Measurements from ENCODE around the gene NFIA. TPM values are rescaled to one million over a fixed set of nuclear protein-coding genes. Genes with fewer than 3 reads are reported as not detected.
A peak's percentile ranks its signal among the peaks of the same experiment; 100 is the strongest.
"Not testable (repeated sequence)": the region's sequence is repeated elsewhere in the genome, so short reads cannot be mapped to it uniquely, and the experiment has no call there.

NFIA gene
- total RNA-seq, 8 experiments from 2014 or later: 1.0 to 57.6 (median 9.2) TPM

DNA sequence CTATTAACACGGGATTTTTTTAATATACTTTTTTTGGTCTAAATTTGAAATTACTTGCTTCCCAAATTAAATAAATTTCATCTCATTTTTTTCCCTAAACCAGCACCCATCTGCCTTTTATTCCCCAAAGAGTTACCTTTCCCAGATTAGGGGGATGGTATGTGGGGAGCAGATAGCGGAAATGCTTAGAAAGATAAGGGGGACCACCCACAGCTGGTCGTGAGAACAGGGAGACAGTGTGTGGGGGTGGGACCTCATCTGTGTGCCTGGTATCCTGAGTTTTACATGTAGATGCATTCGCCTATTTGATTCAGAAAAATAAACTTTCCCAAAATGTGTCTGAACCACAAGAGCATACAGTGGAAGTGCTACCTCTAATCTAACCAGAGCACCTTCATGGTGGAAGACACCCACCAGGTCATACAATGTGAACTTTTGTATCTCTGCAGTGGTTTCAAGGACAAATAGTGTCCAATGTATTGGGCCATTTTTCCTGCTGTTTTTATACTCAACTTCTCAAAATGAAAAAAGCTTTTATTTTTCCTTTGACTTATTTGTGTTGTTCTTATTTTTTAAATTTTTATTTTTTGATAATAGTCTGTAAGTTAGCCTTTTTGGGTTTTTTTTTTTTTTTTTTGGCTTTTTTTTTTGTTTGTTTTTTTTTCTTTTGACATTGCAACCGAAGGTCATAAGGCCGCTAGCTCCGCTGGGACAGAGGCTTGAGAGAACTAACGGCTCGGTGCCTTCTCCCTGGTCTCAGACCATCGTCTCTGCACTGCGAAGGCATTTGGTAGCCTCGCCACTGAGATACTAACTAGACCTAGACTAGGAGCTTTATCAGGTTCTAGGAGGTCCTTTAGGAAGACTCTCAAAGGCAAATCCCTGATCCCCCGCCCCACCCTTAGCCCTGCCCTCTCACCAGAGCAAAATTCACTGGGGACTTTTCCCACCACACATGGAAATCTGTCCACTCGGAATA is 379.3 kb downstream of the NFIA start:
- WGBS, 10 experiments: 67 to 87% (median 79%) methylated on average over 4 to 14 of the region's 14 CpGs
- H3K27ac ChIP-seq: no peak overlapping the region
- in situ Hi-C loops (cut with MboI; ENCODE audit: low pct_unique_long_range_greater_than_20kb in 2 of 9, low sequenced_read_pairs in 9 of 9, unreplicated experiment in 9 of 9): loop anchor here in 1 of 9 experiments (25.0 kb wide), 1 partner anchor 176 kb away; no protein-coding TSS in a partner anchor
- H3K4me3 ChIP-seq: no peak overlapping the region
- ATAC-seq (replicated peaks in 6 of 8): no peak
- peaks cover 2 to 33% of the 10 kb centered on the region in 2 donors for H3K4me1 ChIP-seq (replicated peaks in 1 of 2)

- Histone ChIP-seq H3K4me3 (no peak overlapping the region), H3K4me1 (replicated peaks in 1 of 2) (peaks cover 2 to 33% of the 10 kb centered on the region in 2 donors), H3K27ac (no peak overlapping the region)
- in situ Hi-C loops (cut with MboI; ENCODE audit: low pct_unique_long_range_greater_than_20kb in 2 of 9, low sequenced_read_pairs in 9 of 9, unreplicated experiment in 9 of 9): loop anchor here in 1 of 9 experiments (25.0 kb wide), 1 partner anchor 175 kb away; no protein-coding TSS in a partner anchor
- ATAC-seq (replicated peaks in 6 of 8): peak in 2 of 8 experiments; percentile 25 to 68
- WGBS, 10 experiments: 70 to 100% (median 85%) methylated on average over 1 of the region's 1 CpG; no CpG with 5 or more reads in 4 of the 10 experiments
Measured at GRCh38 chr1:61462628-61463027, 380.3 kb downstream of the NFIA start.

GRCh38 chr1:61463220-61463619 is 380.9 kb downstream of the NFIA start:
- Histone ChIP-seq H3K4me3 (no peak overlapping the region), H3K4me1 (replicated peaks in 1 of 2) (peaks cover 2 to 33% of the 10 kb centered on the region in 2 donors), H3K27ac (no peak overlapping the region)
- in situ Hi-C loops (cut with MboI; ENCODE audit: low pct_unique_long_range_greater_than_20kb in 2 of 9, low sequenced_read_pairs in 9 of 9, unreplicated experiment in 9 of 9): loop anchor here in 1 of 9 experiments (25.0 kb wide), 1 partner anchor 174 kb away; no protein-coding TSS in a partner anchor
- 60 to 96% (median 85%) methylated on average over 1 to 4 of the region's 4 CpGs; no CpG with 5 or more reads in 5 of the 10 experiments for WGBS, 10 experiments
- no peak for ATAC-seq (replicated peaks in 6 of 8)

DNA sequence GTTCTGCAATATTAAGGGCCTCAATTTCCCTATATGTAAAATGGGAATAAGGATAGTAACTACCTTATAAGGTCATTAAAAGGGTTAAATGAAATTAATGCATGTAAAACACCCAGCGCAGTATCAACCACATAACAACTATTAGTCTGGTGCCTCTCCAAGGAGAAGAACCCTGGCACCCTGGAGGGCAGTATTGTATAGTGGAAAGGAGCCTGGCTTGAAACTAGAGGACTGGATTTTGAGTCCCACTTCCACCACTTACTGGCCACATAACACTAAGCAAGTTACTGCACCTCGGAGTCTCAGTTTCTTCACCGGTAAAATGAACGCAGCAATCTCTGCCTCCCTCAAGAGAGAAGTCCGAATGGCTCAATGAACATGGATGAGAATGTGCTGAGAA is 385.5 kb downstream of the NFIA start:
- not testable (repeated sequence) for H3K4me1 ChIP-seq (replicated peaks in 1 of 2); H3K4me3 ChIP-seq; H3K27ac ChIP-seq; ATAC-seq (replicated peaks in 6 of 8)
- WGBS, 10 experiments: 60 to 100% (median 94%) methylated on average over 1 to 5 of the region's 5 CpGs; no CpG with 5 or more reads in 7 of the 10 experiments
- in situ Hi-C loops (cut with MboI; ENCODE audit: low pct_unique_long_range_greater_than_20kb in 2 of 9, low sequenced_read_pairs in 9 of 9, unreplicated experiment in 9 of 9): loop anchor here in 1 of 9 experiments (25.0 kb wide), 1 partner anchor 169 kb away; no protein-coding TSS in a partner anchor

DNA sequence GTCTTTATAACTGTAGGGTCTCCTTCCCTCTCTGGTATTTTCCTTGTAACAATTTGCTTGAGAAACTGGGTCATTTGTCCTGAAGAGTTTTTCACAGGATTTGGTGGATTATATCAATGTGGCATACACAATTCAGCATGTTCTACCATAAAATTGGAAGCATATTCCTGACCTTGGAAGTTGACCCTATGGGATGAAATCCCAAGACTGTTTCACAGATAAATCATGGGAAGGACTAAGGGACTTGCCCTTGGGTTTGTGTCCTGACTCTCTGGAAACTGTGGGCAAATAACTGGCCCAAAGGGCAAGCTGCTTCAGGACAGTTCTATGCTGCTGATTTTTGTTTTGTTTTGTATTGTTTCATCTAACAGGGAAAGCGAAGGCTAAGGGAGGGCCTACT is 387.0 kb downstream of the NFIA start:
- 78 to 100% (median 91%) methylated on average over 1 of the region's 1 CpG; no CpG with 5 or more reads in 3 of the 10 experiments for WGBS, 10 experiments
- in situ Hi-C loops (cut with MboI; ENCODE audit: low pct_unique_long_range_greater_than_20kb in 2 of 9, low sequenced_read_pairs in 9 of 9, unreplicated experiment in 9 of 9): loop anchor here in 1 of 9 experiments (25.0 kb wide), 1 partner anchor 168 kb away; no protein-coding TSS in a partner anchor

DNA sequence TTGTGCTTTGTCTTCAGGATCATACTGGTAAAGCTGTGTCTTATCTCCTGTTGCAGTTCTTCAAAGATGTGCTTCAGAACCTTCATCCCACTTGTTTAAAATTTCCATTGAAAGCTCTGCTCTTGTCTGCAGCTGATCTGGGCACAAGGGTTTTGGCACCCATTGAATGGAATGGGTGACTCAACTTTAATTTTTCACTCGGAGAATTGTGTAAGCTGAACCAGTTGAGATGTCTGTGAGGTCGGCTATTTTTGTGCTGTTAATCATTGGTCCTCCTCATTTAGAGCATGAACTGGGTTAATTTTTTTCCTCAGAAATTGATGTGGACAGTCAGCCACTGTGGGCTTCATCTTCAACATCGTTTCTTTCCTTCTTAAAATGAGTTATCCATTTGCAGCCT is 390.5 kb downstream of the NFIA start:
- H3K4me3 ChIP-seq: no peak overlapping the region
- H3K4me1 ChIP-seq (replicated peaks in 1 of 2): peaks cover 9 to 12% of the 10 kb centered on the region in 2 donors
- WGBS, 10 experiments: 0 to 100% (median 55%) methylated on average over 1 to 3 of the region's 3 CpGs; no CpG with 5 or more reads in 2 of the 10 experiments
- ATAC-seq (replicated peaks in 6 of 8): no peak
- no peak overlapping the region for H3K27ac ChIP-seq
- in situ Hi-C loops (cut with MboI; ENCODE audit: low pct_unique_long_range_greater_than_20kb in 2 of 9, low sequenced_read_pairs in 9 of 9, unreplicated experiment in 9 of 9): loop anchor here in 1 of 9 experiments (25.0 kb wide), 1 partner anchor 164 kb away; no protein-coding TSS in a partner anchor

More for the DNA sequence above, 387.0 kb downstream of the NFIA start:
- ATAC-seq (replicated peaks in 6 of 8): no peak
- H3K4me3 ChIP-seq: no peak overlapping the region
- H3K4me1 ChIP-seq (replicated peaks in 1 of 2): peaks cover 6 to 8% of the 10 kb centered on the region in 2 donors
- no peak overlapping the region for H3K27ac ChIP-seq

DNA sequence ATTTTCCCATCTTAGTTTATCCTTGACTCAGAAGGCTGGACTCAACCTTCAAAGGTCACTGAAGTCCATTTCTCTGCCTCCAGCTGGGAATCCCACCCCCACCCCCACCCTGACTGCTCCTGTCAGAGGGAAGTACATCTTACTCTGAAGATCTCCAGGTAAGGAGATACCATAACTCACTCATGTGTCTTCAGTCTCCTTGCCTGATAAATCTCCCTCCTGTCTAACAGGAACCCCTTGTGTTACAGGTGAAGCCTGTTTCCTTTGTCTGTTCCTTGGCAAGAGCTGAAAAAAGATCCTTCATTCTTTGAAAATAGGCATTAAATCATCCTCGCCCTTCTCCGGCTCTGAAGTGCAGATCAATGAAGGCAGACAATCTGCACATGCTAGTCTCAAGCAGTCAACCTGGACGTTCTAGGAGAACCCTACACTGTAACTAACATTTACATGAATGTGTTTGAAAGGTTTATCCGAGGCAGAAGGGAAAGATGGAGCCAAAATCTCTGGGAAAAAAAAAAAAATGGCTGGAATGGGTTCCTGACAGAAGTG is 392.0 kb downstream of the NFIA start:
- in situ Hi-C loops (cut with MboI; ENCODE audit: low pct_unique_long_range_greater_than_20kb in 2 of 9, low sequenced_read_pairs in 9 of 9, unreplicated experiment in 9 of 9): loop anchor here in 1 of 9 experiments (25.0 kb wide), 1 partner anchor 163 kb away; no protein-coding TSS in a partner anchor
- ATAC-seq (replicated peaks in 6 of 8): peak in 4 of 8 experiments; percentile 16 to 68 (median 58)
- H3K4me1 ChIP-seq (replicated peaks in 1 of 2): peaks cover 9 to 12% of the 10 kb centered on the region in 2 donors
- H3K4me3 ChIP-seq: no peak overlapping the region
- no peak overlapping the region for H3K27ac ChIP-seq
- WGBS, 10 experiments: 39 to 90% (median 68%) methylated on average over 1 to 4 of the region's 4 CpGs; no CpG with 5 or more reads in 3 of the 10 experiments

- peaks cover 9 to 12% of the 10 kb centered on the region in 2 donors for H3K4me1 ChIP-seq (replicated peaks in 1 of 2)
- in situ Hi-C loops (cut with MboI; ENCODE audit: low pct_unique_long_range_greater_than_20kb in 2 of 9, low sequenced_read_pairs in 9 of 9, unreplicated experiment in 9 of 9): loop anchor here in 1 of 9 experiments (25.0 kb wide), 1 partner anchor 162 kb away; no protein-coding TSS in a partner anchor
- ATAC-seq (replicated peaks in 6 of 8): no peak
- H3K4me3 ChIP-seq: no peak overlapping the region
- 0 to 86% (median 65%) methylated on average over 1 to 3 of the region's 3 CpGs for WGBS, 10 experiments
- H3K27ac ChIP-seq: no peak overlapping the region
Measured at GRCh38 chr1:61474963-61475362, 392.6 kb downstream of the NFIA start.

DNA sequence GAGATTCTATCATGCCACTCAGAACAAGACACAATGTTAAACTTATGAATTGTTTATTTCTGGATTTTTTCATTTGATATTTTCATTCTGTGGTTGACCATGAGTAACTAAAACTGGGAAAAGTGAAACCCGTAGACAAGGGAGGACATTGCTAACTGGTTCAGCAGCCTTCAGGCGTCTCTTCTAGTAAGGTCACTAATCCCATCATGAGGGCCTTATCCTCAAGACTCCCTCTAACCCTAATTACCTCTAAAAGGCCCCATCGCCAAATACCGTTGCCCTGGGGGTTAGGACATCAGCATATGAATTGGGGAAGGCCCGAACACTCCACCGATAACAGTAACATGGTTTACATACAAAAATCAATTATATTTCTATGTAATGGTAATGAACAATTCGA is 394.9 kb downstream of the NFIA start:
- H3K4me3 ChIP-seq: no peak overlapping the region
- peaks cover 13 to 20% of the 10 kb centered on the region in 2 donors for H3K4me1 ChIP-seq (replicated peaks in 1 of 2)
- H3K27ac ChIP-seq: no peak overlapping the region
- WGBS, 10 experiments: 16 to 76% (median 43%) methylated on average over 2 to 7 of the region's 7 CpGs
- in situ Hi-C loops (cut with MboI; ENCODE audit: low pct_unique_long_range_greater_than_20kb in 2 of 9, low sequenced_read_pairs in 9 of 9, unreplicated experiment in 9 of 9): no loop called here
- ATAC-seq (replicated peaks in 6 of 8): no peak

DNA sequence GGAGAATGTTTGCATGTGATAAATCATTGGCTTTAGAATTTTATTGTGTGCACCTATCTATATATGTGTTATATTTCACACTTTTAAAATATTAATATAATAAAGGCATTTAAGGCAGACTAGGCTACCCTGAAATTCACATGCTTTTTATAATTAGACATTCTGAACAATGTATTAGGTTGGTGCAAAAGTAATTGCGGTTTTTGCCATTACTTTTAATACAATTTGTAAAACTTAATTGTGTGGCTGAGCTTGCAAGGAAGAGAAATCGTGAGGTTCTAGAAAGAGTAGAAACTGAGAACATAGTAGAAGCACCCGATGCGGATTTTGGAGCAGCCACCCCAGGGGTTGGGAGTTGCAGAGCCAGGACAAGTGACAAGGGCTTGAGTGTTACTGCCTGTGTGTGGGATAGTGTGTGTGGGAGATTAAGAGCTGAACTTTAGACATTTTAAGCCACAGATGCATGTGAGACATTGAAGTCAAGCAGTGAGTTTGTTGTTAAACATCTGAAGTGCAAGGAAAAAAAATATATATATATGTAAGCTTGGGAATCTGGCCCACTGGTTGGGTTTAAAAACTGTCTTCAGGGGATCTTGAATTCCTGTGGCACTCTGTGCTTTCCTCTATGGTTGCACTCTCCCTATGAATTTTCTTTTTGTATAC is 398.0 kb downstream of the NFIA start:
- Histone ChIP-seq H3K4me1 (replicated peaks in 1 of 2) (peaks cover 5 to 10% of the 10 kb centered on the region in 2 donors), H3K4me3 (no peak overlapping the region), H3K27ac (no peak overlapping the region)
- in situ Hi-C loops (cut with MboI; ENCODE audit: low pct_unique_long_range_greater_than_20kb in 2 of 9, low sequenced_read_pairs in 9 of 9, unreplicated experiment in 9 of 9): no loop called here
- ATAC-seq (replicated peaks in 6 of 8): no peak
- 37 to 94% (median 77%) methylated on average over 2 to 4 of the region's 4 CpGs for WGBS, 10 experiments

GRCh38 chr1:61481315-61481715 is 399.0 kb downstream of the NFIA start:
- ATAC-seq (replicated peaks in 6 of 8): peak in 2 of 8 experiments; percentile 38 to 56
- in situ Hi-C loops (cut with MboI; ENCODE audit: low pct_unique_long_range_greater_than_20kb in 2 of 9, low sequenced_read_pairs in 9 of 9, unreplicated experiment in 9 of 9): no loop called here
- H3K4me1 ChIP-seq (replicated peaks in 1 of 2): peaks cover 5 to 10% of the 10 kb centered on the region in 2 donors
- no peak overlapping the region for H3K4me3 ChIP-seq
- H3K27ac ChIP-seq: no peak overlapping the region
- 0 to 75% (median 63%) methylated on average over 1 to 3 of the region's 3 CpGs; no CpG with 5 or more reads in 2 of the 10 experiments for WGBS, 10 experiments

DNA sequence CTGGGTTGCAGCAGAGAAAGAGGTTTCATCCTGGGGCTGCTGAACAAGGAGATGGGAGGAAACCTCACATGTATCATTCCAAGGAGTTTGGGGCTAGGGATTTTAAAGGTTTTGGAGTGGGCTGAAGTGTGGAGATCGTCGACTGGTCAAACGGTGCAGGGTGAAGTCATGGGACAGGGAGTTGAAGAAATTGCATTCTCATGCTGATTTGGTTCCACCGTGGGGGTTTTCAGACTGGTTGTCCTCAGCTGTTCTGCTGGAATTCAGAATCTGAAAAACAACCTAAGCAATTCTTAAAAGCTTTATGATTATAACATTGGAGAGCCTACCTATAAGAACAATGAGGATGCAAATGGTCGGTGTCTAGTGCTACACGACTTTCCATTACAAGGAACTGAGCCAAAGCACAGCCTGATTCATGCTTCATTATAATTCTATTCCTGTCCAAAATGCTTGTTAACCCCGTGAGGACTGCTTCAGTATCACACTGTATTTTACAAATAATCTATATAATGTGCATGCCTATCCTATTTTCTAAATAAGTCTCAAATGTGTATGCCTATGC is 399.9 kb downstream of the NFIA start:
- in situ Hi-C loops (cut with MboI; ENCODE audit: low pct_unique_long_range_greater_than_20kb in 2 of 9, low sequenced_read_pairs in 9 of 9, unreplicated experiment in 9 of 9): no loop called here
- 21 to 83% (median 33%) methylated on average over 1 to 7 of the region's 7 CpGs; no CpG with 5 or more reads in 2 of the 10 experiments for WGBS, 10 experiments

More for the DNA sequence above, 399.9 kb downstream of the NFIA start:
- Histone ChIP-seq H3K4me1 (replicated peaks in 1 of 2) (peaks cover 5 to 13% of the 10 kb centered on the region in 2 donors), H3K4me3 (no peak overlapping the region), H3K27ac (no peak overlapping the region)
- peak in 5 of 8 experiments; percentile 50 to 69 (median 68) for ATAC-seq (replicated peaks in 6 of 8)

Data from motor neuron (in vitro differentiated cells).